ENCODE measurements around the gene RHEBL1.
A peak's percentile ranks its signal among the peaks of the same experiment; 100 is the strongest.

The RHEBL1 gene

DNA sequence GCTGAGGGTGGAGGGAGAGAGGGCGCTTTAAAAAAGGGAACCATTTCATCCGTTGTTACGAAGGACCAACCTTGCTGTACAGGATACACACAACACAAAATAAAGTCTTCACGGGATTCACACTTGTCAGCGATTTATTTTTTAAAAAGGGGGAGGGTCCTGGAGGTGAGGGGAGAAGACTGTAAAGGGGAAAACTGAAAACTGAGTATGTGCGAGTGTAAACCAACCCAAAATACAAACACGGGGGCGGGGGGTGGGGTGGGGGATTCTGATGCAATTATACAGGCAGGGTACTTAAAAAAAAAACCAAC is 50.7 kb downstream of the RHEBL1 start:
- Histone ChIP-seq H3K36me3 (ENCODE audit: insufficient read depth, low read length) (peaks cover 10% of the 10 kb centered on the region; the same call in 1 of the 2 replicates), H3K9ac (ENCODE audit: low read depth, low read length) (peak overlapping the region; percentile 92), H3K9me3 (ENCODE audit: control insufficient read depth, insufficient read depth, low read length) (no peaks in the 10 kb centered on the region), H3K4me1 (ENCODE audit: insufficient read depth, low read length) (no peaks in the 10 kb centered on the region; the same call in 1 of the 2 replicates)

DNA sequence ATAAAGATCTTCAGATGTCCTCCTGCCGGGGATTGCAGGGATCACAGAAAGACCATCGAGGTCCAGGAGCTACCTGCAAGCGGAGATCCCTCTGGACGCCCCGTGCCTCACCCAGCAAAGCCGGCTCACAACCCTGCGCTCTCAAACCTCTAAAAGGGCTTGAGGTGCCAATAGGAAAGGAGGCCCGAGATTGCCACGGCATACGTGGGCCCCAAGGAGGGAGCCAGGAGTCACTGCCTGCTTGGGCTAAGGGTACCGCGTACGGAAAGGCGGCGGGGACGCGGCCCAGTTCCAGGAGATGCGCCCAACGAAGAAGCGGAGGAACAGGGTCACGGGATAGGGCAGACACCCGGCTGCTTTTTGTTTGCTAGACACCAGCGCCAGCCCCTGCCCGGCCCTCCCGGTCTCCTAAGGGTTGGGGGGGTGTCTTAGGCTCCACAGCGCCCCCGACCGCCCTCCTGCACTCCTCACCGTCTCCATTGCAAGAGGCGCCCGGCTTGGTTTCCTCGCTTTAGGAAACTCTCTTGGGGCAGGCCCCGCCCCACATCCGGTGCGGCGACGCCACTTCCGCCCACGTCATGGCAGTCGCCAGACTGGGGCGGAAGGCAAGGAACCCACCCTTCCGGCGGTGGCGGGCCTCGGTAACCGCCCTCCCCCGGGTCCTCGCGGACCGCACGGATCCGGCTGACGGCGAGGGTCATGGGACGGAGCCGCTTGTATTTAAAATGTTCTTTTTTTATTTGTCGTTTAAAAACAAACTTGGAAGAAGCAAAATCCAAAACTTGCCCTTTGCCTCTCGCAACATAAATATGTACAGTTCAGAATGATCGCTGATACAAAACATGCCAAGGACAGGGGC is 51.3 kb downstream of the RHEBL1 start, which contains the start of gene PRKAG1:
TSS of gene PRKAG1 (minus strand) at position 516 of the 859 bp plus-strand sequence. CDS start at position 480, 36 bp downstream.
- Histone ChIP-seq H3K9ac (ENCODE audit: low read depth, low read length) (peak within 1 kb of the TSS; percentile 92), H3K9me3 (ENCODE audit: control insufficient read depth, insufficient read depth, low read length) (no peaks in the 10 kb centered on the region), H3K36me3 (ENCODE audit: insufficient read depth, low read length) (peaks cover 7% of the 10 kb centered on the region; the same call in 1 of the 2 replicates), H3K4me1 (ENCODE audit: insufficient read depth, low read length) (no peaks in the 10 kb centered on the region; the same call in 1 of the 2 replicates)

DNA sequence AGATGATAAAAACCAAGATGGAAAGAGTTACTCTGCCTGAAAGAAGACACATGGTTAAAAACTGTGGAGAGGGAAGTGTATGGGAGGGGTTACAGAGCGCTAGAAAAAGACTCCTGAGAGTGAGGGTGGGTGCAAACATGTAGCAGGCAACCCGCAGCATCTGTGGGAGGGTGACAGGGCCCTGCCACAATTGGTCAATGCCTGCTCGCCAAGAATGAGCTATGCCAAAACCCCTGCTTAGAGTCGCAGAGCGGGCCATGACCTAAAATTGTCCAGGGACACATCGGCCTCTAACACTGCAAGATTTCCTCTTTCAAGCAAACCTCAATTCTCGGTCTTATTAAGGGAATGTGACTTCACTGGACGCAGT is 51.9 kb downstream of the RHEBL1 start:
- peak overlapping the region; percentile 92 for H3K9ac ChIP-seq (ENCODE audit: low read depth, low read length)
- peaks cover under 1% of the 10 kb centered on the region; the same call in 1 of the 2 replicates for H3K36me3 ChIP-seq (ENCODE audit: insufficient read depth, low read length)
- H3K9me3 ChIP-seq (ENCODE audit: control insufficient read depth, insufficient read depth, low read length) = no peaks in the 10 kb centered on the region
- H3K4me1 ChIP-seq (ENCODE audit: insufficient read depth, low read length) = no peaks in the 10 kb centered on the region; the same call in 1 of the 2 replicates

DNA sequence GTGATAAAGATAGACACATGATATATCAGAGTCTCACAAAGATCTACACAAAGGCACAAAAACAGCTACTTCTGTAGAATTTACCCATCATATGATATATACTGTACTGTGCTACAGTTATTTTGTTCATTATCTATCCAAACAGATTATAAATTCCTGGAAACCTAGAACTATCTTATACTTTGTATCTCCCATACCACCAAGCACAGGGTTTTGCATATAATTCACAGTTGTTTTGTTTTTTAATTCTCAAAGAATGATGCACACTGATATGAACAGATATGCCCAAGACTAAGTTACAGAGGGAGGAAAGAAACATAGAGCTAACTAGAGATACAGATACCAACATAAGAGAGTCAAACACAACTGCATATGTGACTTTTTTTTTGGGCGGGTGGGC is 54.6 kb downstream of the RHEBL1 start:
- H3K9ac ChIP-seq (ENCODE audit: low read depth, low read length) = no peak overlapping the region

More for the DNA sequence above, 54.6 kb downstream of the RHEBL1 start:
- H3K9me3 ChIP-seq (ENCODE audit: control insufficient read depth, insufficient read depth, low read length) = no peaks in the 10 kb centered on the region
- no peaks in the 10 kb centered on the region; the same call in 1 of the 2 replicates for H3K4me1 ChIP-seq (ENCODE audit: insufficient read depth, low read length)
- H3K36me3 ChIP-seq (ENCODE audit: insufficient read depth, low read length) = no peaks in the 10 kb centered on the region

All from ES-I3 (cell line).